ENCODE measurements around the gene OR2A12. TPM values are rescaled to one million over a fixed set of nuclear protein-coding genes. Genes with fewer than 3 reads are reported as not detected.

The OR2A12 gene
- total RNA-seq, 4 donors from 2014 or later, result not detected

DNA sequence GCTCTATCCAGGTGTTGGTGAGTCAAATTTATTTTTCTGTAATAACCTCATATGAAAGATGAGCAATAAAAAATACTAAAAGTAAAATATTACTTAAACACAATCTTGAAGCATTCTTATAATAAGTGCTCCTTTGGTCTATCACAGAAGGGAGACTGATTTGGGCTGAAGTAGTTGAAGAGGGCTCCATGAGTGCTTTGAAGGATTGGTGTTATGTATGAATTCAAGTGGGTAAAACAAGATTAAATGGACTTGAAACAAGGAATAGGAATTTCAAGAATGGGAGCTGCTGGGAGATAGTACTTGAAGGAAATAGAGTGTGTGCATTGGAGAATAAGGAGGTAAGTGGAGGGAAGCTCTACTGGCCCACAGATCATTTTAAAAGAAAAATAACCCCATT, 16.0 kb downstream of the OR2A12 start:
- ATAC-seq (no peak), DNase-seq (no peak)
- TF ChIP-seq, protein P1, sequence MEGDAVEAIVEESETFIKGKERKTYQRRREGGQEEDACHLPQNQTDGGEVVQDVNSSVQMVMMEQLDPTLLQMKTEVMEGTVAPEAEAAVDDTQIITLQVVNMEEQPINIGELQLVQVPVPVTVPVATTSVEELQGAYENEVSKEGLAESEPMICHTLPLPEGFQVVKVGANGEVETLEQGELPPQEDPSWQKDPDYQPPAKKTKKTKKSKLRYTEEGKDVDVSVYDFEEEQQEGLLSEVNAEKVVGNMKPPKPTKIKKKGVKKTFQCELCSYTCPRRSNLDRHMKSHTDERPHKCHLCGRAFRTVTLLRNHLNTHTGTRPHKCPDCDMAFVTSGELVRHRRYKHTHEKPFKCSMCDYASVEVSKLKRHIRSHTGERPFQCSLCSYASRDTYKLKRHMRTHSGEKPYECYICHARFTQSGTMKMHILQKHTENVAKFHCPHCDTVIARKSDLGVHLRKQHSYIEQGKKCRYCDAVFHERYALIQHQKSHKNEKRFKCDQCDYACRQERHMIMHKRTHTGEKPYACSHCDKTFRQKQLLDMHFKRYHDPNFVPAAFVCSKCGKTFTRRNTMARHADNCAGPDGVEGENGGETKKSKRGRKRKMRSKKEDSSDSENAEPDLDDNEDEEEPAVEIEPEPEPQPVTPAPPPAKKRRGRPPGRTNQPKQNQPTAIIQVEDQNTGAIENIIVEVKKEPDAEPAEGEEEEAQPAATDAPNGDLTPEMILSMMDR (IDR thresholded peaks at IDR 0.05 in 4 of 5, conservative IDR thresholded peaks at IDR 0.05 in 1 of 5), result no peak
- no peak for TF ChIP-seq POLR2A (IDR thresholded peaks at IDR 0.05)
- in situ Hi-C loops (cut with MboI; ENCODE audit: low sequenced_read_pairs in 4 of 4) (no loop called here), intact Hi-C loops (cut with DNase I; ENCODE audit: low total_unique reads) (no loop called here)
- no peaks in the 10 kb centered on the region for H3K4me1 ChIP-seq
- no peak overlapping the region for H3K4me3 ChIP-seq
- H3K9me3 ChIP-seq, result no peaks in the 10 kb centered on the region
- no peak overlapping the region for H3K27ac ChIP-seq
- no peaks in the 10 kb centered on the region for H3K27me3 ChIP-seq
- no peaks in the 10 kb centered on the region for H3K36me3 ChIP-seq

DNA sequence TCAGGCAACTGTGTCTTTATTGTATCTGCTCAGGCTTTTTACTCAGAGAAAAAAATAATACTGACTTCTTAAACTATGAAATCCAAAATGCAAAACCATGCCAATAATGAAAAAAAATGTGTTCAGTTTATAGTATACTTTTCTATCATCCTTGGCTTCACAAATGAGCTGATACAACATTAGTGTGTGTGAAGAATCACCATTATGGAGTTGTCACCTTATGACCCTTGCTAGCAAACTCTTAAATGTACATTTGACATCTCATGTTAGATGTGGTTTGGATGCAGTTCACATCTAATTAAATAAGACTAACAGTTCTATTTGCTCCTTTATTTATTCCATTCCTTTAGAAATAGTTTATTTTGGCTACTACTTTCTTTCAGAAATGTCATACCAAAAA, 19.1 kb downstream of the OR2A12 start:
- ATAC-seq (no peak), DNase-seq (no peak)
- Histone ChIP-seq H3K27me3 (no peaks in the 10 kb centered on the region), H3K27ac (no peak overlapping the region), H3K4me1 (no peaks in the 10 kb centered on the region), H3K9me3 (no peaks in the 10 kb centered on the region), H3K4me3 (no peak overlapping the region), H3K36me3 (no peaks in the 10 kb centered on the region)
- TF ChIP-seq, protein P1 (IDR thresholded peaks at IDR 0.05 in 4 of 5, conservative IDR thresholded peaks at IDR 0.05 in 1 of 5), result no peak
- no peak for TF ChIP-seq POLR2A (IDR thresholded peaks at IDR 0.05)
- intact Hi-C loops (cut with DNase I; ENCODE audit: low total_unique reads), result no loop called here
- in situ Hi-C loops (cut with MboI; ENCODE audit: low sequenced_read_pairs in 4 of 4), result no loop called here

GRCh38 chr7:144109283-144109682, 23.2 kb downstream of the OR2A12 start, which contains the start of gene OR2A2:
TSS of gene OR2A2 (plus strand) at chr7:144109583. CDS start at chr7:144109583, 0 bp downstream.
- Histone ChIP-seq H3K36me3 (no peaks in the 10 kb centered on the region), H3K9me3 (no peaks in the 10 kb centered on the region), H3K27ac (no peak within 1 kb of the TSS), H3K4me3 (no peak within 1 kb of the TSS), H3K27me3 (no peaks in the 10 kb centered on the region), H3K4me1 (no peaks in the 10 kb centered on the region)
- ATAC-seq, result no peak
- TF ChIP-seq, protein P1 (IDR thresholded peaks at IDR 0.05 in 4 of 5, conservative IDR thresholded peaks at IDR 0.05 in 1 of 5), result no peak
- no peak for TF ChIP-seq POLR2A (IDR thresholded peaks at IDR 0.05)
- intact Hi-C loops (cut with DNase I; ENCODE audit: low total_unique reads), result no loop called here
- no peak for DNase-seq
- in situ Hi-C loops (cut with MboI; ENCODE audit: low sequenced_read_pairs in 4 of 4), result no loop called here

DNA sequence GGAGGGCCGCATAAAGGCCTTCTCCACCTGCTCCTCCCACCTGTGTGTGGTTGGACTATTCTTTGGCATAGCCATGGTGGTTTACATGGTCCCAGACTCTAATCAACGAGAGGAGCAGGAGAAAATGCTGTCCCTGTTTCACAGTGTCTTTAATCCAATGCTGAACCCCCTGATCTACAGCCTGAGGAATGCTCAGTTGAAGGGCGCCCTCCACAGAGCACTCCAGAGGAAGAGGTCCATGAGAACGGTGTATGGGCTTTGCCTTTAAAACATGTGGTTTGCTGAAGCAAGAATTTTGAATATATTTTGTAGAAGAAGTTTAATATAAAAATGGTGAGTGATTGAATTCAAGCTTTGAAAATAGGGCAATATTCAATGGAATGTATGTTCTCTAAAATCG, 24.2 kb downstream of the OR2A12 start:
- Histone ChIP-seq H3K4me3 (no peak overlapping the region), H3K9me3 (no peaks in the 10 kb centered on the region), H3K27me3 (no peaks in the 10 kb centered on the region), H3K36me3 (no peaks in the 10 kb centered on the region), H3K4me1 (no peaks in the 10 kb centered on the region), H3K27ac (no peak overlapping the region)
- DNase-seq (no peak), ATAC-seq (no peak)
- in situ Hi-C loops (cut with MboI; ENCODE audit: low sequenced_read_pairs in 4 of 4), result no loop called here
- intact Hi-C loops (cut with DNase I; ENCODE audit: low total_unique reads), result no loop called here
- TF ChIP-seq, protein P1 (IDR thresholded peaks at IDR 0.05 in 4 of 5, conservative IDR thresholded peaks at IDR 0.05 in 1 of 5), result no peak
- no peak for TF ChIP-seq POLR2A (IDR thresholded peaks at IDR 0.05)

GRCh38 chr7:144113651-144114050, 27.6 kb downstream of the OR2A12 start:
- in situ Hi-C loops (cut with MboI; ENCODE audit: low sequenced_read_pairs in 4 of 4), result no loop called here
- intact Hi-C loops (cut with DNase I; ENCODE audit: low total_unique reads), result no loop called here
- Histone ChIP-seq H3K27me3 (no peaks in the 10 kb centered on the region), H3K4me3 (no peak overlapping the region), H3K36me3 (no peaks in the 10 kb centered on the region), H3K9me3 (no peaks in the 10 kb centered on the region), H3K27ac (no peak overlapping the region), H3K4me1 (no peaks in the 10 kb centered on the region)
- TF ChIP-seq, protein P1 (IDR thresholded peaks at IDR 0.05 in 4 of 5, conservative IDR thresholded peaks at IDR 0.05 in 1 of 5), result no peak
- TF ChIP-seq POLR2A (IDR thresholded peaks at IDR 0.05), result no peak
- ATAC-seq, result no peak
- no peak for DNase-seq
